NCI-H446 treated with DMSO at 0.1 percent for 48 hours (cell line): ENCODE data around the gene PRKN.

Experiments used
- DNase-seq: peaks from one replicate; lab custom pipeline; 2025; lab: John Stamatoyannopoulos, UW

Gene PRKN

GRCh38 chr6:162674452-162674851, 53.1 kb downstream of the PRKN start:
- DNase-seq = no peak

GRCh38 chr6:162671580-162672165, 55.9 kb downstream of the PRKN start:
- no peak for DNase-seq

- no peak for DNase-seq
These were observed 57.2 kb downstream of the PRKN start for GRCh38 chr6:162670345-162670744.

- no peak for DNase-seq
These were observed 61.3 kb downstream of the PRKN start for GRCh38 chr6:162666246-162666645.

DNA sequence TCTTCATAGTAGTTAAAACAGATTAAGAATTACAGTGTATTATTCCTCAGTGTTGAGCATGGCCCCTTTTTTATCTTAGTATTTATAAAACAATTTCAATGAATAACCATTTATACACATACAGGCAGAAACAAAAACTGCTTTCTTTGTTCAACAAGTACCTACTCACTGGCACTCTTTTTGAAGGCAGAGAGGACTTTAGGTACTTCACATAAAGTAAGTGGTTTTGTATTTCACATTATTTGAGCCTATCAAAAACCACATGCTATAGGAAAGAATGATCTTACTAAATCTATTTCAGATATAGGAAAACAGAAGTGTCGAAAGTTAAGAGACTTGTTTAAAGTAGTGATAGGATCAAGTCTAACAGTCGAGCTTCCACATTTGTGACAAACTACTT, 73.8 kb downstream of the PRKN start:
- no peak for DNase-seq

- no peak for DNase-seq
These were observed 76.1 kb downstream of the PRKN start for GRCh38 chr6:162651505-162651904.

DNA sequence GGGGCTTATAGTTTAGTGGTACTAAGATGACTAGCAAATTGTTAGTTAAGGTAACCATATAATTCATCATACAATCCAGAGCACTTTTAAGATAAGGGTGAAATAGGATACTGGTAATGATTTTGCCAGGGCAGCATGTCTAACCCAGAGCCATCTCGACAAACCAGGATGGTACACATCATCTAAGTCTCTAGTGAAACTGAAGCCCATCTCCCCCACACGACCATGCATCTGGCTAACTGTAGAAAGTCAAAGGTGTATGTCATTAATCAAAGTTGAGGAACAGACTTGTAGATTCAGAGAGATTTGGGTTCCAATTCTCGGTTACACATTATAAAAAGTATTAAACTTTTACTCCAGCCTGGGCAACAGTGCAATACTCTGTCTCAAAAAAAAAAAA, 78.3 kb downstream of the PRKN start:
- DNase-seq = no peak

DNA sequence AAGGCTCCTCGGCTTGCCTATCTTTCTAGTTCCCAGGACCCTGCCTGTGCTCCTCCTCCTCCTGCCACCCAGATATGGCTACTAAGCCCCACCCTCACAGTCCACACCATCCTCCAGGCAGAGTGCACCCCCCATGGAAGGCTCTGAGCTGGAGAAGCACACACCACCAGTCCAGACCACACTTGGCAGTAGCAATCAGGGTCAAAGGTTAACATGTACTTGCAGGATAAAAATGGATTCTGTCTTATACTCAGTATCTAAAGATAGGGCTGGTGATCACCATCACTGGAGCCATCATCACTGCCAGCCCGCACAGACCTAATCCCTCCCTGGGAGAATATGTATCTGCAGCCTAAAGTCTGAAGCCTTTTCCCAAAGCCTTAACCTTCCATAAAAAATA, 83.4 kb downstream of the PRKN start:
- no peak for DNase-seq

- no peak for DNase-seq
These were observed 86.8 kb downstream of the PRKN start for GRCh38 chr6:162640756-162641155.

- no peak for DNase-seq
These were observed 87.6 kb downstream of the PRKN start for GRCh38 chr6:162639951-162640350.

DNA sequence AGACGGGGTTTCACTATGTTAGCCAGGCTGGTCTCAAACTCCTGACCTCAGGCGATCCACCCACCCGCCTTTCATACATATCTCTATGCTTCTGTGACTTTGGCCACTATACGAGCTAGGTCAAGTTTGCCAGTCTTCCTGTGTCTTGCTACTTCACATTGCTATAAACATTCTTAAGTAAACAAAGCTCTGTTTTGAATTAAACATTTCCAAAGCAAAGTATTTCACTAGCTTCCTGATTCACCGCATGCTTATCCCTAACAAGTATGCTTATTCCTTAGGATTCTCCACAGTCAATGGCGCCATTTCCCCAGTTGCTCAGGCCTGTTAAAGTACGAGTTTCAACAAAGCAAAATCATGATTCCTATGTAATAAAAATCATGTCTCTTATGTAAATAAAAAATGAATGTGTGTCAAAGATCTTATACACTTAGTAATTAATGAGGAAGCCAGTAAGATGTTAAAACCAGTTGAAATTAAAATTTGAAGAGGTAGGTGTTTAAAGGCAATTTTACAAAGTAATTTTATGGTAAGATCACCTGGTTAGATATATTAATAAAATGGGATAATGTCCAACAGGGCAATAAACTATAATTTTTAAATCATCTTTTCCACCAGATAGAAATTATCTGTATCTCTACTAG, 88.5 kb downstream of the PRKN start:
- DNase-seq = no peak

- no peak for DNase-seq
These were observed 90.2 kb downstream of the PRKN start for GRCh38 chr6:162637317-162637716.

GRCh38 chr6:162636167-162636566, 91.4 kb downstream of the PRKN start:
- DNase-seq = no peak

DNA sequence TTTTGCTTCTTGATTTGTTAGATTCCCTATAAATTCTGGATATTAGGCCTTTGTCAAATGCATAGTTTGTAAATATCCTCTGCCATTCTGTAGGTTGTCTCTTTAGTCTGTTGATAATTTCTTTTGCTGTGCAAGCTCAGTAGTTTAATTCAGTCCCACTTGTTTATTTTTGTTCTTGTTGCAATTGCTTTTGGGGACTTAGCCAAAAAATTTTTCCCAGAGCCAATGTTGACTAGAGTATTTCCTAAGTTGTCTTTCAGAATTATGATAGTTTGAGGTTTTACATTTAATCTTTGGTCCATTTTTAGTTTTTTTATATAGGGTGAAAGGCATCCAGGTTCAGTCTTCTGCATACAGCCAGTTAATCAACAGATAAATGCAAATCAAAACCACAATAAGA, 96.0 kb downstream of the PRKN start:
- no peak for DNase-seq

GRCh38 chr6:162630069-162630468, 97.5 kb downstream of the PRKN start:
- no peak for DNase-seq

DNA sequence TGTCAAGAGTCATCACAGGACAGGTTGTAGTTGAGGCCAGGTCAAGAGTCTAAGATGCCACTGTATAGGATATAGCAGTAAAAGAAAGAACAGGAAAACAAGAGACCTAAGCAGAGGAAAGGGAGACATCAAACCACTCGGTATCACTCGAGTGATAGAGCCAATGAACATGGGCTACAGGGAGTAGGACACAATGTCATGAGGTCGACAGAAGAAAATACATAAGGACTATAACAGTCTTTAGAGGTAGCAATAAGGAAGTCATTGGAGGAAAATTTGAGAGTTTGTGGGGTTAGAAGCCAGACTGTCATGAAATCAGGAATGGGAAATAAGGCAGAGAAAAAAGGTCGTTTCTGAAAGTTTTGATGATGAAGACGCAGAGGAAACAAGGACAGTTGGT, 99.7 kb downstream of the PRKN start:
- DNase-seq = no peak

GRCh38 chr6:162627362-162627761, 100.2 kb downstream of the PRKN start:
- DNase-seq = no peak

- no peak for DNase-seq
These were observed 100.7 kb downstream of the PRKN start for GRCh38 chr6:162626869-162627268.

DNA sequence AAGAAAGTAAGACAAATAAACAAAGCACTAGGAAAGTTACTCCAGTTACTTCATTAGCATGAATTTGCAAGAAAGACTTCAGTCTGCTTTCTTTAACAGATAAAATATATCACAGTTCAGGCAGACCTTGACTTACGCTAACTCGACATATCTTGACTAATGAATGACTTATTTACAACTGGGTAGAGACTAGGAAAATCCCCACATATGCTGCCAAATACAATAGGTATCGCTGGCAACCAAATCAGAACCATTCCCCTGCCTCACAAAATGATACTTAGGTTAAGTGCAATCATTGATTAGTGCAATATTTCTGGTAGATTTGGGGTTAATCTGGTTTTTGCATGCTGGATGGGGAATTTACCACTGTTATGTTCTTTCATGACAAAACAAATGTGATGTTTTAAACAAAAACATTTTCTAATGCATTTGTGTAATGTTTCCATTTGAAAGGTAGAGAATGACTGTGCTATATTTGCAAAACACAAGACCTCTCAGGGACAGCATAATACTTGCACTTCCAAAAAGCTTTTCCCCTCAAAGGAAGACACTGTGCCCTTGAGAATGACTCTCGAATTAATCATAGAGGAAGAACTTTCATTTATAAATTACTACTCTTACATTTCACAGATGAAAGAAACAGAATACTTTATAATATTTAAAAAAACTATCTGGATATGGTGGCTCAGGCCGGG, 101.6 kb downstream of the PRKN start:
- no peak for DNase-seq

DNA sequence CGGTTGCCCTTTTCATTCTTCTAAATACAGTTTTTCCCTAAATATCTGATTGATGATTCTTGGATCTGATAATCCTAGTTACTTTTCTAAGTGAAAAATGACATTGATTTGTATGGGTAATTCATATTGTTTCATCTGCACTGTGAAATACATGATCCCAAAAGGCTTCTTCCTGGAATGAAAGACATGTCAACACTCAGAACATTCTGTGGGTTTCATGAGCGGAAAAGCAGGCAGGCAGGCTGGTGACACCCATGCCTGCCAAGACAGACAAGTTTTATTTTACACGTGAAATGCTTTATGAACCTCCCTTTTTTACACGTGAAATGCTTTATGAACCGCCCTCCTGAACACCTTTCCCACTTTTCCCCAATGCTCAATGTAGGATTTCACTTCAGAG, 105.0 kb downstream of the PRKN start:
- DNase-seq = no peak

- DNase-seq = no peak
These were observed 106.3 kb downstream of the PRKN start for GRCh38 chr6:162621246-162621645.

- DNase-seq = no peak
These were observed 107.5 kb downstream of the PRKN start for GRCh38 chr6:162620073-162620472.

DNA sequence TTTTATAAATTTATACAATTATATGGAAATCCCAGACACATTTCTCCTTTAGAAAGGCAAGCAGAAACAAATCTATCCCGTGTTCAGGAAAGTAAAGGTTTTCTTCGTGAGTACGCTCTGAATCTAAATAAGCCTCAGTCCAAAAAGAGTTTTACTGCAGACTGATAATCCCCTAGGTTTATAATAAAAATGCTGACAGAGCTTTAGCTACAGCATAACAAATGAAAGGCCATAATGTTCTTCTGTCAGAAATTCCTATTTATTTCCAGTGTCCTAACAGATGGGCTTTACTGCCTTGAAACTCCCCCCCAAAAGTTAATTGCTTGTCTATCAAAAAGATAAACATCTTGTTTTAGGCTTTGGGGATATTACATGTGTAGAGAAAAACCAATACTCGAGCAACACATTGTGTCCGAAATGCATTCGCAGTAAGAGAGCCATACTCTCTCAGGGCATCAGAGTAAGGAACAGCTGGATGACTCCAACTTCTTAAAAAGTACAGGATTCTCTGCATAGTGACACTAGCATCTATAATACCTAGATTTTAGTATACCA, 109.0 kb downstream of the PRKN start:
- no peak for DNase-seq
